ENCODE results near the gene FBLIM1.

The FBLIM1 gene

DNA sequence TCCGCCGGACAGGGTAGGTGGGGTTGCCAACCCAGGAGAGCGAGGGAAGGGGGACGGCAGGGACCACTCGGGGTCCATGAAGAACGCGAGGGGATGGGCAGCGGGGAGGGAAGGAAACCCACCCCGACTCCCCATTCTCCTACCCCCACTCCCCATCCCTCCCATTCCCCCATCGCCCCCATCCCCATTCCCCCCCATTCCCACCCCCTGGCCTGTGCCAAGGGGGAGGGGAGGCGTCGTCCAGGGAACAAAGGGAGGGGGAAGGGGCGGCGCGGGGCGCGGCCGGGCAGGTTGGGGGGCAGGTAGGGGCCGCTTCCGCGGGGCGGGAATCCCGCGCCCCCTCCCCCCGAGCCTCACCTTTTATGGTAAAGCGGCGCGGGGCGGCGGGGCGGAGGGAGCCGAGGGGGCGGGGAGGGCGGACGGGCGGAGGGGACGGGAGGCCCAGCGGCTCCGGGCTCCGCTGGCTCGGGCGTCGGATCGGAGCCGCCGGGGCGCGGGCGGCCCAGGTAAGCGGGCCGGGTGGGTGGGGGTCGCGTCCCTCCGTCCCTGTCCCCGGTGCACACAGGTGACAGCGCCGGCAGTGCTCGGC, at the start of gene FBLIM1:
TSS of gene FBLIM1 (plus strand) at position 453 of the 589 bp plus-strand sequence. CDS start 6,189 bp downstream, outside the sequence.
- no peak for FAIRE-seq

DNA sequence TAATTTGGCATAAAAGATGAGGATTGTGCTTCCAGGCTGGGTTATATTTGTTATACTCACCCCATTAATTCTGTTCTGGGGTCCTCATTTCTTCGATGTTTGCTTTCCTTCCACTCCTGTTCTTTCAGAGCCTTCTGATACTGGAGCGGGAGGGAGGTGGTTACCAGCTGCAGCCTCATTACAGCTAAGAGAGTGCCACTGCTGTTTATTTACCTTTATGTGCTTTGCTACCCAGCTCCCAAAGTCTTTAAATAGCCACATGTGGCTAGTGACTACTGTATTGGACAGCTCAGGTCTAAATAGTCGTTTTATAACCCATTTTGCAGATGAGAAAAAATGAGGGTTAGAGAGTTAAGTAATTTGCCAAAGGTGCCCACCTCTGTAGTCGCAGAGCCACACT, 49.4 kb upstream of the FBLIM1 start:
- FAIRE-seq: peak; percentile 98

- peak; percentile 97 for FAIRE-seq
Observed at GRCh38 chr1:15712168-15712567, 46.4 kb upstream of the FBLIM1 start.

DNA sequence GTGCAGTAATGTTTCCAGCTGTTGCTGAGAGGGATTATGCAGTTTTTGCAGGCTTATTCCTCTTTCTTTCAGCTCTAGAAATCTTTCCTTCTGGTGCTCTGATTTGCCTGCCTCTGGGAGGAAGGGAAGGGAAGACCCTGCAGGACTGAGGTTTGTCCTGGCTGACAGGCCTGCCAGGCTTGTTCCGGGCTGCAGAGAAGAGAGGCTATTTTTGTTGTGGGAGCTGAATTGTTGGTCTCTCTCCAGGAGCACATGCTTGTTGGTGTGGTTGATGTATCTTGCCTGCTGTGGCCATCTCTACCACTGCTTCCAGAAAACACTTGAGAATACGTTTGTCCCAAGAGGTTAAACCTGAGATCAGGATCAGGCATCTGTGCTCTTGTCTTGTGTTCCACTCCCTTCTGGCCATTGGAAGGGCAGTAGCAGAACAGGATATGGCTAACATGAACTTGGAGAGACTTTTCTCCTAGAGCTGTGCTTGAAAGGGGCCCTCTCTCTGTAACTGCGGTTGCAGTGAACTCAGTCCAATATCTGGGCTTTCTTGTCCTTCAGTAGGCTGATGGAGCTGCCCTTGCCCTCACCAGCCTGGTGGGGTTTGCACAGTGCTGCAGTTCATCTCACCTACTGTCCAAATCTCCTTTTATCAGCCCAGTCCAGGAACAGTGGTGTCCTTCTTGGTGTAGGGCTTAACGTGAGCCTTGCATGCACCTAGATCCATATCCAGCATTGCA, 44.0 kb upstream of the FBLIM1 start:
- FAIRE-seq: no peak

DNA sequence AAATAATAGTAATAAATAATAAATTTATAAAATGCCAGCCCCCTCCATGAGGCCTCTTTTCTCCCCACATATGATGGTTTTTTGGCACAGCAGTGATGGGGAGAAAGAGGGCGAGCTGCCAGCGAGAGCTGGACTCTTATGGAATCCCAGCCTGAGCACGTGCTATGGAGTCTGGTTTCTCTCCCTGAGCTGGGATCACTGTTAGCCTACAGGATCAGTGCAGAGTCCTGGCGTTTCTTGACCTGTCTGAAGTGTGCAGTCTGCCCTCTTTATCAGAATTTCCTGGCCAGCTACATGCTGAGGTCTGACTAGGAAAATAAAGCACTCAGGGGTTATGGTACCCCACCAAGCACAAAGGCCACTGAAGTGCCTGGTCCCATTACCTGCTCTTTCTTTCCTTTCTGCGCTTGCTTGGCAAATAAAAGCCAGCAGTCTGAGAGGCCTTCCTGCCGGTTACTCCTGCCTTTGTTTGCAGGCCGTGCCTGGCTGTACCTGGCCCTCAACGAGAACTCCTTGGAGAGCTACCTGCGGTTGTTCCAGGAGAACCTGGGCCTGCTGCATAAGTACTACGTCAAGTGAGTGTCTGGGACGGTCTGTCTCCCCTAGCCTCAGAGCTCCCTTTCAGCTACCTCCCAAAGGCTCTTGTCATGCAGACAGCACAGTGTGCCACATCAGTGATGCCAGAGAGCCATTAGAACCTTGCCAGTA, 41.0 kb upstream of the FBLIM1 start:
- FAIRE-seq: no peak

GRCh38 chr1:15718199-15718601, 40.4 kb upstream of the FBLIM1 start:
- no peak for FAIRE-seq

DNA sequence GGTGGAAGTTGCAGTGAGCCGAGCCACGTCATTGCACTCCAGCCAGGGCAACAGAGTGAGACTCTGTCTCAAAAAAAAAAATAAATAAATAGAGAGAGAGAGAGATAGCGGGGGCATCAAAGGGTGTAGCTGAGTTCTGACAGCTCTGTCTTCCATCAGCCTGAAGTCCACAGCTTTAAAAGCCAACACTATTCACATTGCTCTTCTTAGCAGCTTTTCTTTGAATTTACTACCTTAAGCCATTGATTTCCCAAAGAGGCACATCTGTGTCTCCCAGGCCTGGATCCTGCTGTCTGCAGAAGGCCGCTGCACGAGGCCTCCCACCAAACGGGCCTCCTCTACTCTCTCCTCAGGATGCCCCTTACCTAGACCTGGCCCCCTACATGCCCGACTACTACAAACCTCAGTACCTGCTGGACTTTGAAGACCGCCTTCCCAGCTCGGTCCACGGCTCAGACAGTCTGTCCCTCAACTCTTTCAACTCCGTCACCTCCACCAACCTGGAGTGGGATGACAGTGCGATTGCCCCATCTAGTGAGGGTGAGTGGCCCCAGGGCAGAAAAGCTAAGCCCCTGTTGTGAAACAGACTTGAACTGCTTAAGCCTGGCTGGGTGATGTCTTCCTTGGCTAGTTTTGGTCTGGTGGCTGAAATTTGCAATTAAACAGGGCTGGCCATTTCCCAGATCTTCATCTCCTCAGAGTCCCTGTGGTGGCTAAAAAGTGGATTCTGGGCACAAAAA, 39.0 kb upstream of the FBLIM1 start:
- no peak for FAIRE-seq

- no peak for FAIRE-seq
Observed at GRCh38 chr1:15720861-15721260, 37.7 kb upstream of the FBLIM1 start.

DNA sequence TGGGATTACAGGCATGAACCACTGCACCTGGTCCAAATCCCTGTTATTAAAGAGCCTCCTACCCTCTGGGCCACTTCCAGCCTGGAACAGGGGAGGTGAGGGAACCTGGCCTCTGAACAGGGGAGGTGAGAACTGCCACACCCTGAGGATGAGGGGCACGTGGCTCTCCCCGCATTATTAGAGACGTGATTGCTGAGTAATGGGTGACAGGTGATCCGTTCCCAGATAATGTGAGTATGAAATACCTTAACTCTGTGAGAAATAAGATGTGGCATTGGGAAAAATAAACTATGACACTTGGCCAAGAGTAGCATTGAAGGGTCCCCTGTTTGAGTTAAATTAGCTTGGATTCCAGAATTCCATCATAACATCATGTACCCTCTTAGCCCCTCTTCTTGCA, 36.2 kb upstream of the FBLIM1 start:
- FAIRE-seq: no peak

DNA sequence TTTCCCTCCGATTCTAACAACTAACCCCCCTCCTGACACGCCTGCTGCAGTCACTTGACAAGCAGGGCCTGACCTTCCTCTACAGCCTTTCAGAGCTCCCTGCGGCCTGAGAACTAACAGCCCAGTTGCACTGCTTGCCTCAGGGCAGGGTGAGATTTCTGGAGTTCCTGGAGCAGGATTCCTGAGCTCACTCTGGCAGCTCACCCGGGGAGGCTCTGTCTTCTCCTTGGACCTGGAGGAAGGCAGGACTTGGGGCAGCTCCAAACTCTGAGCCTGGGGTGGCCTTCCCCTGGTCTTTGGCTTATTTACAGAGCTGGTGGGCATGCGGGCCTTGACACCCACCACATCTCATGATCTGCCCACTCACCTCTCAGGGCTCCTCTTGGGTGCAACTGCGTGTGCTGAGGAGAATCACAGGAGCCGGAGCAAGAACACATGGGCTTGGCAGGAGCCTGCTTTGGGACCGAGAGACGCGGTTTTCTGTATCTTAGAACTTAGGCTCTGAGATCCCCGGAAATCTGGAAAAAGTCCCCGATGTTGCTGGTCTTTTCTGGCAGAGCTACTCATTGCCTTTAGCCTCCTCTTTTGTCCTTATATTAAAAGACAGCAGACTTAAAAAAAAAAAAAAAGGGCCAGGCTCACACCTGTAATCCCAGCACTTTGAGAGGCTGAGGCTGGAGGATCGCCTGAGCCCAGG, 35.6 kb upstream of the FBLIM1 start:
- FAIRE-seq: no peak

DNA sequence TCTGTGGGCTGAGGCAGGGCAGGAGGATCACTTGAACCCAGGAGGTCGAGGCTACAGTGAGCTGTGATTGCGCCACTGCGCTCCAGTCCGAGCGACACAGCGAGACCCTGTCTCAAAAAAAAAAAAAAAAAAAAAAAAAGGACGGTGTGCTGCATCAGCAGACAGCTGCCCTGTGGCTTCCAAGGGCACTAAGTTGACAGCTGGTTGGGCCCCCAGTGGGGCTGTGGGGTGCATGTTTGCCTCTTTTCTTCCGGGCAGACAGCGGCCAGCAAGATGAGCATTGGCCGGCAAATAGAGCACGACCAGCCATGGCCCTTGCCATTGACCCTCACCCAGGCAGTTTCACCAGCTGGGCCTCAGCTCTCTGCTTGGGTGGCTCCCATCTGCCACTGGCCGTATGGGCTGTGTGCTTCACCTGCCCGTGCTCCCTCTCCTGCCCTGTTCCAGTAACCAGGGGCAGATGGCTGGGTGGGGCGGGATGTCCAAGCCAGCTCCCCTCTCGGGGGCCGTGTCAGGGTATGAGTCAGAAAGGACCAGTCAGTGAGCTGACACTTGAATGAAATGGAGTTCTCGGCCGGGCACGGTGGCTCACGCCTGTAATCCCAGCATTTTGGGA, 34.9 kb upstream of the FBLIM1 start:
- peak; percentile 43 for FAIRE-seq

GRCh38 chr1:15724949-15725880, 33.4 kb upstream of the FBLIM1 start:
- FAIRE-seq: no peak

DNA sequence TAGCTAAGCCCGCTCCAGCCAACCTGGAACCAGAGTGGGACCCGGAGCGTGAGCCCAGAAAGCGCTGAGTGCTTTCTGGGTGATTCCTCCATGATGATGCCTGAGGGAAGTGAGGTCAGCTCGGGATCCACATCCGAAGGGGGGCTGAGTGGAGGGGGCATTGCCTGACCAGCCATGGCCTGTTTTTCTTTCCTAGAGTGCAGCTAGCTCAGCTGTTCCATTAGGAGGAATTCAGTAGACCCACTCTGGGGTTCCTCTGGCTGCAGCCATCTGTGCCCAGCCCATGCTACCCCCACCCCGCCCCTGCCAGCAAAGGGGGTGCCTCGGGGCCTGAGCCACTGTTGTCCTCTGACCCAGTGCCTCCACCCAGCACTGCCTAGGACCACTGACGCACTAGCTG, 32.1 kb upstream of the FBLIM1 start:
- FAIRE-seq: no peak

- FAIRE-seq: no peak
Observed at GRCh38 chr1:15727021-15727420, 31.6 kb upstream of the FBLIM1 start.

DNA sequence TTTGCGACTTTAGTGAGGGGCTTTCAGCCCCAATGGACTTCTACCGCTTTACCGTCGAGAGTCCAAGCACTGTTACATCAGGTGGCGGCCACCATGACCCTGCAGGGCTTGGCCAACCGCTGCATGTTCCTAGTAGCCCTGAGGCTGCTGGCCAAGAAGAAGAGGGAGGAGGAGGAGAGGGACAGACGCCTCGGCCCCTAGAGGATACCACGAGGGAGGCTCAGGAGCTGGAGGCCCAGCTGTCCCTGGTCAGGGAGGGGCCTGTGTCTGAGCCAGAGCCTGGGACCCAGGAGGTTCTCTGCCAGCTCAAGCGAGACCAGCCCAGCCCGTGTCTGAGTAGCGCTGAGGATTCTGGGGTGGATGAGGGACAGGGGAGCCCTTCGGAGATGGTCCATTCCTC, 31.2 kb upstream of the FBLIM1 start:
- FAIRE-seq: no peak

- no peak for FAIRE-seq
Observed at GRCh38 chr1:15727866-15728534, 30.6 kb upstream of the FBLIM1 start.

- no peak for FAIRE-seq
Observed at GRCh38 chr1:15728937-15729657, 29.5 kb upstream of the FBLIM1 start.

DNA sequence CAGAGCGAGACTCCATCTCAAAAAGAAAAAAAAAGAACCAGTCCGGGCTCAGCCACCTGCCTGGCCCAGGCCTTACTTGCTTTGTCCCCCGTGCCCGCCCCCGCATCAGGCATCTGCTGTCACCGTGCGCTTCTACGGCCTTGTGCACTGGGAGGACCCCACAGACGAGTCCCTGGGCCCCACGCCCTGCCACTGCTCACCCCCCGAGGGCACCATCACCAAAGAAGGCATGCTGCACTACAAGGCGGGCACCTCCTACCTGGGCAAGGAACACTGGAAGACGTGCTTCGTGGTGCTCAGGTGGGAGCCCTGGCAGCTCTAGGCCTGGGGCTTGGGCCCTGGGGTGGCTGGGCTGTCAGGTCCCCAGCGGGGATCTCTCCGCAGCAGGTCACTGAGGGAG, 28.2 kb upstream of the FBLIM1 start:
- FAIRE-seq: no peak

GRCh38 chr1:15730936-15731335, 27.7 kb upstream of the FBLIM1 start:
- FAIRE-seq: no peak

All from islet of Langerhans (tissue), 1 donor.